OCI-LY7 (cell line): ENCODE measurements around the gene SULF2. TPM values are rescaled to one million over a fixed set of nuclear protein-coding genes. Genes with fewer than 3 reads are reported as not detected.
A peak's percentile ranks its signal among the peaks of the same experiment; 100 is the strongest.

Experiments
- BruUV-seq: library from RNA; stranded (reverse); fragments of 400-500 nt; replicated peaks from 2 replicates; lab custom pipeline; 2021; lab: Mats Ljungman, UMichigan
- CTCF ChIA-PET: fragments of 300-600 bp; sonication (Branson Sonifier 250); formaldehyde crosslinking; loops from one replicate; lab custom pipeline; 2022; ENCODE audit warnings: antibody characterized with exemption; ENCODE audit not compliant: unreplicated experiment; lab: Charles Lee
- POLR2A ChIA-PET: fragments of 300-600 bp; sonication (Branson Sonifier 250); formaldehyde crosslinking; loops from one replicate; lab custom pipeline; 2022; ENCODE audit warnings: antibody characterized with exemption; lab: Charles Lee
- DNase-seq: peaks from one replicate; pipeline ENCODE4 v3.0.0-alpha.2; 2015; ENCODE audit warnings: low spot score
- H2AFZ ChIP-seq: fragments of 200-600 bp; sonication (generic), shearing (Covaris generic); 2 replicates; pipeline ENCODE4 v1.6.1; 2014; ENCODE audit warnings: mild to moderate bottlenecking, antibody characterized with exemption, low read length, moderate library complexity
- H3K27ac ChIP-seq: fragments of 200-600 bp; sonication (generic); 2 replicates; pipeline ENCODE4 v1.5.1; 2014; ENCODE audit warnings: mixed run types, low read depth, mild to moderate bottlenecking, moderate library complexity, low read length, inconsistent platforms; ENCODE audit not compliant: poor library complexity, severe bottlenecking
- H3K36me3 ChIP-seq: fragments of 200-600 bp; sonication (generic); 2 replicates; pipeline ENCODE4 v1.6.1; 2014; ENCODE audit warnings: mild to moderate bottlenecking, antibody characterized with exemption, low read length, moderate library complexity, mixed read lengths; ENCODE audit not compliant: insufficient read depth
- H3K4me1 ChIP-seq: fragments of 200-600 bp; sonication (generic); 2 replicates; pipeline ENCODE4 v1.5.1; 2014; ENCODE audit warnings: mild to moderate bottlenecking, low read length; ENCODE audit not compliant: insufficient read depth, poor library complexity, severe bottlenecking
- H3K4me2 ChIP-seq: fragments of 200-600 bp; sonication (generic); 2 replicates; pipeline ENCODE4 v1.6.1; 2014; ENCODE audit warnings: mild to moderate bottlenecking, low read length
- H3K4me3 ChIP-seq: fragments of 200-600 bp; sonication (generic); 2 replicates; pipeline ENCODE4 v1.5.1; 2014; ENCODE audit warnings: mild to moderate bottlenecking, low read depth, low read length; ENCODE audit not compliant: poor library complexity, severe bottlenecking
- H3K79me2 ChIP-seq: fragments of 200-600 bp; sonication (generic); 2 replicates; pipeline ENCODE4 v1.6.1; 2016; ENCODE audit warnings: low read depth, mild to moderate bottlenecking, low read length, moderate library complexity, mixed read lengths; ENCODE audit not compliant: insufficient read depth
- H3K9me2 ChIP-seq: fragments of 200-600 bp; sonication (generic); 2 replicates; pipeline ENCODE4 v1.6.1; 2016; ENCODE audit warnings: mild to moderate bottlenecking, low read length, mixed read lengths; ENCODE audit not compliant: insufficient read depth
- H3K9me3 ChIP-seq: fragments of 200-600 bp; sonication (generic); 2 replicates; pipeline ENCODE4 v1.6.1; 2014; ENCODE audit warnings: mild to moderate bottlenecking, mixed run types, low read length, mixed read lengths
- H4K20me1 ChIP-seq: fragments of 200-600 bp; sonication (generic); 2 replicates; pipeline ENCODE4 v1.6.1; 2014; ENCODE audit warnings: mild to moderate bottlenecking, antibody characterized with exemption, low read length, moderate library complexity, mixed read lengths; ENCODE audit not compliant: insufficient read depth
- EZH2phosphoT487 ChIP-seq: fragments of 200-600 bp; sonication (generic); IDR thresholded peaks from 2 replicates; pipeline ENCODE4 v1.6.1; 2018; ENCODE audit warnings: low read depth, borderline replicate concordance, mild to moderate bottlenecking, mixed run types, antibody characterized with exemption, low read length, moderate library complexity, mixed read lengths
- intact Hi-C: fragments of 100-400 bp; cut with micrococcal nuclease; formaldehyde crosslinking; loops from one replicate; pipeline ENCODE4 v1.10.0; 2022; ENCODE audit not compliant: unreplicated experiment
- total RNA-seq, 2 experiments: library from RNA; depleted of rRNA in 1 of 2; stranded (reverse); fragments of >200 nt in 1 of 2; shearing (Covaris generic) in 1 of 2; gene quantifications; 2 replicates each; pipeline ENCODE4 v1.2.3, GENCODE V29; 2014 to 2022
- TF ChIP-seq, protein P1 (sequence below): fragments of 200-600 bp; sonication (generic); conservative IDR thresholded peaks from 2 replicates; pipeline ENCODE4 v1.5.1; 2014; ENCODE audit warnings: mild to moderate bottlenecking, antibody characterized with exemption, low read length, moderate library complexity, mixed read lengths

SULF2 gene
- total RNA-seq, 2 experiments from 2014 or later, result 0.03 to 0.51 TPM

DNA sequence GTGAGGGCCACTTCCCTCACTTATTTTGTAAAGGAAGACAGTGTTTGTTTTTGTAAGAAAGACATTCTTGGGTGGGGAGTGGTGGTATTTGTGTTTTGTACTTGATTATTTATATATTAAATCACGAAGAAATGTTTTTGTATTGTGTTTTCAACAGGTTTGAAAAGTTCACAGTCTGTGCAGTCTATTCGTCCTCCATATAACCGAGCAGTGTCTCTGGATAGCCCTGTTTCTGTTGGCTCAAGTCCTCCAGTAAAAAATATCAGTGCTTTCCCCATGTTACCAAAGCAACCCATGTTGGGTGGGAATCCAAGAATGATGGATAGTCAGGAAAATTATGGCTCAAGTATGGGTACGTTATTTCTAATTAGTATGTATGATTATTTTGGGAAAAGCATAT lies 146.4 kb downstream of the SULF2 start:
- no peak overlapping the region for H3K4me3 ChIP-seq
- H3K79me2 ChIP-seq, result no peaks in the 10 kb centered on the region
- H3K4me2 ChIP-seq, result no peak overlapping the region
- no peaks in the 10 kb centered on the region for H3K4me1 ChIP-seq
- H3K27ac ChIP-seq, result no peak overlapping the region
- ChIA-PET CTCF (no interaction called here), POLR2A (no interaction called here)
- no peak for TF ChIP-seq EZH2phosphoT487
- TF ChIP-seq, protein P1, sequence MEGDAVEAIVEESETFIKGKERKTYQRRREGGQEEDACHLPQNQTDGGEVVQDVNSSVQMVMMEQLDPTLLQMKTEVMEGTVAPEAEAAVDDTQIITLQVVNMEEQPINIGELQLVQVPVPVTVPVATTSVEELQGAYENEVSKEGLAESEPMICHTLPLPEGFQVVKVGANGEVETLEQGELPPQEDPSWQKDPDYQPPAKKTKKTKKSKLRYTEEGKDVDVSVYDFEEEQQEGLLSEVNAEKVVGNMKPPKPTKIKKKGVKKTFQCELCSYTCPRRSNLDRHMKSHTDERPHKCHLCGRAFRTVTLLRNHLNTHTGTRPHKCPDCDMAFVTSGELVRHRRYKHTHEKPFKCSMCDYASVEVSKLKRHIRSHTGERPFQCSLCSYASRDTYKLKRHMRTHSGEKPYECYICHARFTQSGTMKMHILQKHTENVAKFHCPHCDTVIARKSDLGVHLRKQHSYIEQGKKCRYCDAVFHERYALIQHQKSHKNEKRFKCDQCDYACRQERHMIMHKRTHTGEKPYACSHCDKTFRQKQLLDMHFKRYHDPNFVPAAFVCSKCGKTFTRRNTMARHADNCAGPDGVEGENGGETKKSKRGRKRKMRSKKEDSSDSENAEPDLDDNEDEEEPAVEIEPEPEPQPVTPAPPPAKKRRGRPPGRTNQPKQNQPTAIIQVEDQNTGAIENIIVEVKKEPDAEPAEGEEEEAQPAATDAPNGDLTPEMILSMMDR, result no peak
- no TSS peak for BruUV-seq
- intact Hi-C loops, result no loop called here
- H3K9me3 ChIP-seq, result no peaks in the 10 kb centered on the region
- DNase-seq, result no peak
- no peaks in the 10 kb centered on the region for H4K20me1 ChIP-seq
- H2AFZ ChIP-seq, result no peak overlapping the region
- H3K9me2 ChIP-seq, result no peaks in the 10 kb centered on the region
- H3K36me3 ChIP-seq, result peaks cover 96% of the 10 kb centered on the region

- intact Hi-C loops, result no loop called here
- no peaks in the 10 kb centered on the region for H3K9me3 ChIP-seq
- ChIA-PET CTCF (no interaction called here), POLR2A (interaction anchor here (0.6 kb wide), 1 partner anchor 15 kb away, joined by 4 read pairs; no protein-coding TSS in a partner anchor)
- no peak for DNase-seq
- TF ChIP-seq EZH2phosphoT487, result no peak
- TF ChIP-seq, protein P1, result no peak
- H3K79me2 ChIP-seq, result no peaks in the 10 kb centered on the region
- H3K36me3 ChIP-seq, result peaks cover 95% of the 10 kb centered on the region
- no peak overlapping the region for H3K4me2 ChIP-seq
- H3K27ac ChIP-seq, result no peak overlapping the region
- H2AFZ ChIP-seq, result no peak overlapping the region
- no TSS peak for BruUV-seq
- no peaks in the 10 kb centered on the region for H4K20me1 ChIP-seq
- H3K9me2 ChIP-seq, result no peaks in the 10 kb centered on the region
- H3K4me3 ChIP-seq, result no peak overlapping the region
- peaks cover 8% of the 10 kb centered on the region for H3K4me1 ChIP-seq
Observed at GRCh38 chr20:47635256-47635655, 150.0 kb downstream of the SULF2 start.

DNA sequence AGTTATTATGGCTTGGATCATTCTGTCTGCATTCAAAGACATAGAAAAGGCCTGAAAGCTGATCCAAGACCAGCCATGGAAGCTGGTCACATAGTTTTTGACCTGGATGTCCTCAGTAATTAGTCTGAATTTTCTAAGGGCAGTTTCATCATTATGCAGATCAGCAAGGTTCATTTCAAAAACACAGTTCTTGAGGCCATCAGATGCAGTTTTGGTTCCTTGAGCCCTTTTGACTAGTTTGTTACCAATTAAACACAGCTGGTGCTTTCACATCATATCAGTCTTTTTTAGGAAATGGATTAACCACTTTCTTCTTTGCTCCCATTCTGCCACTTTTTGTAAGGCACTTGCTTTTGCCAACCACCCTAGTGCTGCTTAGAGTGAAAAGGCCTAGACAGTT lies 154.2 kb downstream of the SULF2 start:
- Histone ChIP-seq H3K9me3 (no peaks in the 10 kb centered on the region), H3K79me2 (no peaks in the 10 kb centered on the region; the same call in 1 of the 2 replicates), H3K36me3 (peaks cover 95% of the 10 kb centered on the region), H3K4me2 (no peak overlapping the region), H2AFZ (no peak overlapping the region), H4K20me1 (no peaks in the 10 kb centered on the region), H3K27ac (peak overlapping the region; percentile 6), H3K4me3 (no peak overlapping the region), H3K4me1 (peaks cover 8% of the 10 kb centered on the region), H3K9me2 (no peaks in the 10 kb centered on the region)
- CTCF ChIA-PET, result interaction anchor here (0.7 kb wide), 1 partner anchor 10 kb away, joined by 3 read pairs; no protein-coding TSS in a partner anchor
- POLR2A ChIA-PET, result interaction anchor here (0.5 to 0.6 kb wide), 2 partner anchors 190 to 361 kb away, joined by 3 to 7 read pairs; no protein-coding TSS in a partner anchor
- TF ChIP-seq, protein P1, result no peak
- TF ChIP-seq EZH2phosphoT487, result no peak
- peak; percentile 16 for DNase-seq
- no TSS peak for BruUV-seq
- intact Hi-C loops, result no loop called here
